GM19438 (cell line): ENCODE data around the gene RELN.

ENCODE experiments used
- ATAC-seq: cut with Tn5 transposase; IDR thresholded peaks from one replicate; pipeline ENCODE4 v1.9.1; 2021; ENCODE audit warnings: low read depth; ENCODE audit not compliant: unreplicated experiment

The RELN gene

DNA sequence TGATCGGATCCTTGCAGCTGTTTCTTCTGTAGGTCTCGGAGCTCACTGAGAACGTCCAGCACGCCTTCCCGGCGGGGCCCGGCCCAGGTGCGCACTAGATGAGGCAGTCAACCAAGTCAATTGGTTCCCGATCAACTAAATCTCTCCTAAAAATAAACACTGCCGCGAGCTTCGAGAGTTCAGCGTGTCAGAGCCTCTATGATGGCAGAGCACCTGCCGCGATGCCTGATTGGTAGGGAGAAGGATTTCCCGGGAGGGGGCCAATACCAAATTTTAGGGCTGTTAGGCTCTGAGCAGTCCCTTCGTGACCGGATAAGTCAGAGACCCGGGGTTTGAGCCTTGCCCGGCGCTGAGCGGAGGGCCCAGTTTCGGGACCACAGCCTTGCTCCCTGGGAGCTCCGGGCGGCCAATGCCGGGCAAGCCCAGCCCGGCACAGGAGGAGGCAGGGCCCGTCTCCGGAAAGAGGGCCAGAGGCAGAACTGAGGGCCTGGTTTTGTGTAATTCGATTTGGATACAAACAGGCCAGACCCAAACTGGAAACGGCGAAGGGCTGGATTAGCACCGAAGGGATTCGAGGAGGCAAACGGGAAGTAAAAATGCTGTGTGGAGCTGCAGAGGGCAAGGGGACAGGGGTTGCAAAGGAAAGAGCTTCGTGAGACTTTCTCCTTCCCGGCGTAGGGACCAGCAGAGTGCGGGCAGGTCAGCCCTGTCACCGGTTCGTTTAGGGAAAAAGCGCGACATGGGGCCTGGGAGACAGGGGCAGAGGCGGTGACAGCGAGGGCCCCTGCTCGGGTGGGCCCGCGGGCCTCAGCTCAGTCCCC is 544.0 kb downstream of the RELN start:
- ATAC-seq, result no peak

DNA sequence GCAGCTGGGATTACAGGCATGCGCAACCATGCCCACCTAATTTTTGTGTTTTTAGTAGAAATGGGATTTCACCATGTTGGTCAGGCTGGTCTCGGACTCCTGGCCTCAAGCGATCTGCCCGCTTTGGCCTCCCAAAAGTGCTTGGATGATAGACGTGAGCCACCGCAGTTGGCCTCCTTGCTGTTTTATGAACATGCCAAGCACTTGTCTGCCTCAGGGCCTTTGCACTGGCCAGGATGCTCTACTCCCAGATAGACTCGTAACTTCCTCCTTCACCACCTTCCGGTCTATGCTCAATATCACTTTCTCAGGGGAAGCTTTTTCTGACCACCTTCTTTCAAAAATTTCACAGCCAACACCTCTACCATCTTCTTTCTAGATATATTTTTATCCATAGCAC is 549.8 kb downstream of the RELN start:
- ATAC-seq, result no peak

DNA sequence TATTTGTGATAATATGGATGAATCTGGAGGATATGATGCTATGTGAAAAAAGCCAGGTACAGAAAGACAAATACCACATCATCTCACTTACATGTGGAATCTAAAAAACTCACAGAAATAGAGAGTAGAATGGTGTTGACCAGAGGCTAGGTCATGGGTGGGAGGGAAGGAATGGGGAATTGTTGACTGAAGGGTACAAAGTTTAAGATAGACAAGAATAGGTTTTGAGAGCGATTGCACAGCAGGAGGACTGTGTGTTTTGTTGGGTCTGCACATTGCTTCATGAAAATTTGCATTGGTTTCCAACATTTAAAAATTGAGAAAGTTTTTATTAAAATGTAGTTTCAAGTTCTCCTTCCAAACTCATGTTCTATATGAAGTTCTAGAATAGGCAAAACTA is 551.8 kb downstream of the RELN start:
- no peak for ATAC-seq

DNA sequence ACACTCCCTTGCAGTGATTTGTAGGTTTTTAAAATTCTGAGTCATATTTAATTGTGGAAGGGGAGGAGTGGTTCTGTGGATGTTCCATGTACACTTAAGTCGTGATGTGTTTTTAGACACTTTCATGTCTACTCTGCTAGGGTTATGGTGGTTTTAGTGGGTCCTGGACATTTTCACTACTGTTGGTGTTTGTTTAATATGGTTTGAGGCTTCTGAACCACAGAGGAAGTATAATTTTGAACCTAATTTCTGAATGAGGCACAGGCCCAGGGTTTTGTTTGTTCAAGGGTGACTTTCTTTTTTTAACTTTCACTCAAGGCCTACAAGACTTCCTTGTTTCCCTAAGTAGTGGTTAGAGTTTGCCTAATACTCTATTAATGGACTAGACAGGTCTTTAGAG is 556.7 kb downstream of the RELN start:
- no peak for ATAC-seq

GRCh38 chr7:103425177-103425576 is 564.3 kb downstream of the RELN start:
- no peak for ATAC-seq

GRCh38 chr7:103423467-103424179 is 565.8 kb downstream of the RELN start:
- no peak for ATAC-seq
